HG02938 (cell line): ENCODE results near the gene UBE2QL1.

Source experiments
- ATAC-seq: cut with Tn5 transposase; IDR thresholded peaks from one replicate; pipeline ENCODE4 v1.9.1; 2021; ENCODE audit warnings: mild to moderate bottlenecking, moderate library complexity; ENCODE audit not compliant: unreplicated experiment

The UBE2QL1 gene

DNA sequence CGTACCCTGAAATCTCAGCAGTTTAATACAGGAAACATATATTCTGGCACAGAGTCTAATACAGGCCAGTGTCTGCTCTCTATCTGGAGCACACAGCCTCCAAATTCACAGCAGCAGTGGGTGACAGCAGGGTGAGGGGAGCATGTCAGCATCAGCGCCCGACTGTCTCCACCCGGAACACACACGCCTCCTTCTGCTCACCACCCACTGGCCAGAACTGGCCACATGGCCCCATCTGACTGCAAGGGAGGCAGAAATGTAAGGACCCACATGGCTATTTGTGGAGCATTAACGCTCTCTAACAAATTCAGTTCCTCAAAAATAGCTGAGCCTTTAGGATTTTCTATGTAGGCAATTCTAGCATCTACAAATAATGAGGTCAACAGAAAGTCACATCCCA is 24.6 kb downstream of the UBE2QL1 start:
- no peak for ATAC-seq

GRCh38 chr5:6475626-6476312 is 27.1 kb downstream of the UBE2QL1 start:
- ATAC-seq, result no peak

GRCh38 chr5:6476313-6476661 is 27.6 kb downstream of the UBE2QL1 start:
- no peak for ATAC-seq

GRCh38 chr5:6478793-6479192 is 30.1 kb downstream of the UBE2QL1 start:
- ATAC-seq, result no peak

- peak; percentile 57 for ATAC-seq
Observed at GRCh38 chr5:6480133-6481051, 31.7 kb downstream of the UBE2QL1 start.

DNA sequence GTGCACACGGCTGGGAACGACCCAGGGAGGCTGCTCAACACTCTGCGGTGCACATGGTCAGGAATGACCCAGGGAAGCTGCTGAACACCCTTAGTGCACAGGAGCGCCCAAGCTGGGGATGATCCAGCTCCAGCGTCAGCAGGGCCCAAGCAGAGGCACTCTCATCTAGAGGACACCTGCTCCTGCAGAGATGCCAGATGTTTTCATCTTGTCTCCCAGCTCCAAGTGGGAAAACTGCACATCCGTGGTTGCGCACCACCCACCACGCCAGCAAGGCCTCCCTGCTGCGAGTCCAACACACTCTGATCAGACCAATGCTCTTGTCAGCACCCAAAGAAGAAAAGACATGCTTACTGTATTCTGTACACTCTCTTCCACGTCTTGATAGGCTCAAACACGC is 34.1 kb downstream of the UBE2QL1 start:
- ATAC-seq, result no peak

DNA sequence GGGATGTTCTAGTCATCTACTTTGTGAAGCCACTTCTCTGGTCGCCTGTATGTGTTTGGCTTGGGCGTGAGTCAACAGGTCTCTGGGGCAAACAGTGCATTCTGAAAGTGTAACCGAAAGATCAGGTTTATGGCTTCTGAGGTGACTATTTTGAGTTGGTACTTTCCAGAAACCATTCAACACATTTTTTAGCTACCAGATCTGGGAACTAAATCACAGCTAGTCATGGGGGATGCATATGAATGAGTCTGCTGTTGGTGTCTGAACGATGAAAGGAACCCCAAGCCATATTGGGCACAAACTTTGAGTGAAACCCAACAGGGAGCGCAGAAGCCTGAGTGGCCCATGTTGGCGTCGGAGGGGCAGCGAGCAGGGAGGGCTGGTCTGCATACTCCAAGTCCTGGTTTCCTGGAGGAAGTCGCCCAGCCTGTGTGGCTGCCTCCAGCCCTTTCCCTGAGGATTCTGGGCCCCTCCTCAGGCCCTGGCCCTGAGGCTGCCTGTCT is 35.3 kb downstream of the UBE2QL1 start:
- peak; percentile 89 for ATAC-seq

DNA sequence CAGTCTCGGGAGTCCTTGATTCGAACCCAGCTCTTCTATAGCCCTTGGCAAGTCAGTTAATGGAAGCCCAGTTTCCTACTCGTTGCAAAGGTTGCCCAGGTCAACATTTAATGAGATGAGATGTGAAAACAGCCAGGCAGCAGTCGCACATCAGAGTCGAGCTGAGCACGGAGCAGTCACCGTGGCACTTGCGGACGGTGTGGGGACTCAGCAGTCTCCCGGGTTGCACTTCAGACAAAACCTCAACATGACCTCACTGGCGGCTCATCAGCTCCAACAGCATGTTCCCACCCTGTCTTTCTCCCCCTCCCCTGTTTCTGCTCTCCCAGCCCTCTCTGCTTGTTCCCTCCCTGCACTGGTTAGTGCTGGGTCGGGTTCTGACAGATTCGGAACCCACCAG is 35.8 kb downstream of the UBE2QL1 start:
- ATAC-seq, result no peak

GRCh38 chr5:6484899-6485298 is 36.2 kb downstream of the UBE2QL1 start:
- ATAC-seq, result no peak

GRCh38 chr5:6485441-6485840 is 36.8 kb downstream of the UBE2QL1 start:
- ATAC-seq, result no peak

- no peak for ATAC-seq
Observed at GRCh38 chr5:6486074-6486473, 37.4 kb downstream of the UBE2QL1 start.

- ATAC-seq, result no peak
Observed at GRCh38 chr5:6487081-6487480, 38.4 kb downstream of the UBE2QL1 start.

DNA sequence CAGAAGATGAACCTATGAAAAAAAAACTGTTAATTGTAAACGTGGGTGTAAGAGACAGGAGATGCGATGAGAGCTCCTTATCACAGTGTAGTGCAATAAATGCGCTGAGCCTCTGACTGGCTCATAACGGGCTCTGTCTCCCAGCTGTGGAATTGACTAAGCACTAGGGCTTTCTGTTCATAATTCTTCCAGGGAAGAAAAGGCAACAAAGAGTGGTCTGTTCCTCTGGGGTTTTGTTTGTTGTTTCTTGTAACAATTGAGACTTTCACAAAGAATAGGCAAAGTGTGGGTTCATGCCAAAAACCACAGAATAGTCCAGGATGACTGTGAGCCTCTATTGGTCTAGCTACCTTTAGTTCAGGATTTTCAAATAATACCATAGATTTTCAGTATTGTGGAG is 39.4 kb downstream of the UBE2QL1 start:
- no peak for ATAC-seq

GRCh38 chr5:6489643-6490185 is 41.1 kb downstream of the UBE2QL1 start:
- no peak for ATAC-seq

GRCh38 chr5:6490246-6490645 is 41.6 kb downstream of the UBE2QL1 start:
- ATAC-seq, result no peak

- no peak for ATAC-seq
Observed at GRCh38 chr5:6490693-6491092, 42.0 kb downstream of the UBE2QL1 start.

DNA sequence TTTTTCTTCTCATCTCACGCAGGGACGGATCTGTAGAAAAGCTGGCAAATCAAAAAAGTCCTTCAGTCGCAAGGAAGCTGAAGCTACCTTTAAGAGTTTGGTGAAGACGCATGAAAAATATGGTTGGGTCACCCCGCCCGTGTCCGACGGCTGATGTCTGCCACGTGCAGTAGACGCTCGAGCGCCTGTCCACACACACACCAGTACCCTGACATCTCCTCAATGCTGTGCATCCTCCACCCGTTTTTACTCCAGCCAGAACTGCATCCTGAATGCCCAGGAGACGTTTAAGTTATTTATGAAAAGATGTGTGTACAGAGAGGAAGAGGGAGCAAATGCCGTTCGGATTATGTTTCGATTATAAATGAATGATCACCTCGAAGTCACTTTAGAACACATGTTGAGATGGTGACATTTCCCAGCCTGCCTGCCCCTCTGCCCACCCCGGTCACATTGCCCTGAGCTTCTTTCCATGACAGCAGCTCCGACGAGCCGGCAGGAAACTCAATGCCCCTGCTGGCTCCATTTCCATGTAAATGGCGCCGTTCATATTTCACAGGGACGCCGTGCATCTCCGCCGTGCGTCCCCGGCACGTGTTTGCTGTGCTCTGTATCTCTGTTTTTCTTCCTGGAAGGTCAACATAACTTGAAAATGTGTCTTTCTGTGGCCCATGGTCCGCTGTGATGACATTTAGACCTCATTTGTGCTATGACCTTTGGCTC is 42.7 kb downstream of the UBE2QL1 start:
- no peak for ATAC-seq

DNA sequence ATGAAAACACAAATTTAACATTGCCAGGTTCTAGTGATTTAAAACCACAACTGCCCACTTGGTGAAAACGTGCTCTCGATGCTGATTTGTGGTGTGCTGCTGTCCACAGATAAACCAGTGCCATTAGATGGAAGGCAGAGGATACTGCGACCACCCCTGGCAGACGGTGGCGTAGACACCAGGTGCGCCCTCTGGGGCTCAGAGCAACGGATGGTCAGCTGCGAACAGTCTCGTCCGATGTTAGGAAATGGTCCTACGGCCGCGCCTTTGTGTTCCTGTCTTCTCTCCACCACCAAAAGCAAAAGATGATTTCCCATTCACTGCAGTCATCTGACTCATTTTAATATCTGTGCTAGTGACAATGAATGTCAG is 43.2 kb downstream of the UBE2QL1 start:
- ATAC-seq, result no peak

DNA sequence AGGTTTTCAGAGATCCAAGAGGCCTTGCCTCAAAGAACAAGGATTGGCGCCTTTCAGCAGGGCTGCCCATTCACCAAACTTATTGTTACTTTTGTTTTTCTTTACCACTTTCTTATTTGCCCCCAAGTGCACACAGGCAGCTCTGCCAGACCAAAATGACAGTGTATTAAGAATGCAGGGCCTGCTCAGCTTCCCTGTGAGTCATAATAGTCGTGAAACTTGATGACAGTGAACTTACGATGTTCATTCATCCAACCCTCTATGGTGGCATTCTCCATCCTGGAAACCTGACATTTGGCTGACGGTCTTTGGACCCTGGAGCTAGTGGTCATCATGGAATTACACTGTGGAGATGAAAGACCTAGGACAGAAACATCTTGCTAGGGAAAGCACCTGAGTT is 44.3 kb downstream of the UBE2QL1 start:
- no peak for ATAC-seq

- no peak for ATAC-seq
Observed at GRCh38 chr5:6493681-6494454, 45.2 kb downstream of the UBE2QL1 start.
